GM12878 (cell line): ENCODE measurements around the gene SLC2A5. TPM values are rescaled to one million over a fixed set of nuclear protein-coding genes. Genes with fewer than 3 reads are reported as not detected.

ENCODE experiments used
- ATAC-seq: fragments of 200-7000 bp; cut with Tn5 transposase; 3 replicates; pipeline ENCODE4 v1.9.1; 2020; ENCODE audit warnings: mild to moderate bottlenecking, moderate library complexity
- BruUV-seq: library from RNA; stranded (reverse); fragments of 400-500 nt; replicated peaks from 2 replicates; lab custom pipeline; 2021; lab: Mats Ljungman, UMichigan
- CTCF ChIA-PET: fragments of 300-600 bp; sonication (Branson Sonifier 250); formaldehyde crosslinking; extraction: SDS; loops from one replicate; lab custom pipeline; 2021; ENCODE audit warnings: inconsistent platforms; lab: Yijun Ruan, JAX
- POLR2A ChIA-PET: fragments of 350-600 bp; formaldehyde crosslinking; extraction: SDS; loops from one replicate; lab custom pipeline; 2021; ENCODE audit warnings: inconsistent platforms; lab: Charles Lee
- RAD21 ChIA-PET: fragments of 300-600 bp; sonication (Branson Sonifier 250); formaldehyde crosslinking; loops from one replicate; lab custom pipeline; 2023; ENCODE audit warnings: antibody characterized with exemption; ENCODE audit not compliant: unreplicated experiment; lab: Charles Lee
- SMC1A ChIA-PET: fragments of 300-600 bp; sonication (Branson Sonifier 250); formaldehyde crosslinking; loops from one replicate; lab custom pipeline; 2023; ENCODE audit not compliant: unreplicated experiment, uncharacterized antibody; lab: Charles Lee
- DNase-seq: peaks from one replicate; pipeline ENCODE4 v3.0.0-alpha.2; 2011; ENCODE audit warnings: low read depth, low spot score
- FAIRE-seq: peaks from 3 replicates; lab custom pipeline; 2011; peaks lifted over from hg19 to GRCh38; lab: Jason Lieb, UNC
- H2AFZ ChIP-seq: 2 replicates; pipeline ENCODE4 v1.6.0; 2011; ENCODE audit warnings: low read depth, low read length, control low read depth; ENCODE audit not compliant: control insufficient read depth
- H3K27ac ChIP-seq: 2 replicates; pipeline ENCODE4 v1.5.1; 2011; ENCODE audit warnings: control low read depth; ENCODE audit not compliant: control insufficient read depth, insufficient read depth
- H3K27me3 ChIP-seq, 2 experiments: replicated peaks in 1 of 2; 2 replicates each; pipeline versions ENCODE4 v1.6.0 to v1.6.1; 2011; ENCODE audit warnings: low read length in 1 of 2; ENCODE audit not compliant: control insufficient read depth in 2 of 2, insufficient read depth in 2 of 2
- H3K36me3 ChIP-seq, 2 experiments: 2 replicates each; pipeline ENCODE4 v1.5.1; 2011; ENCODE audit warnings: low read length in 1 of 2; ENCODE audit not compliant: control insufficient read depth in 2 of 2, insufficient read depth in 2 of 2
- H3K4me1 ChIP-seq: 2 replicates; pipeline ENCODE4 v1.6.1; 2011; ENCODE audit warnings: mild to moderate bottlenecking, low read length, moderate library complexity, mixed read lengths; ENCODE audit not compliant: control insufficient read depth, insufficient read depth
- H3K4me2 ChIP-seq: 2 replicates; pipeline ENCODE4 v1.6.0; 2011; ENCODE audit warnings: control low read depth; ENCODE audit not compliant: control insufficient read depth, insufficient read depth
- H3K4me3 ChIP-seq: fragments of 200-600 bp; sonication (generic); 2 replicates; pipeline ENCODE4 v1.5.1; 2016
- H3K79me2 ChIP-seq: 2 replicates; pipeline ENCODE4 v1.6.0; 2011; ENCODE audit warnings: low read length; ENCODE audit not compliant: control insufficient read depth, insufficient read depth
- H3K9ac ChIP-seq: 2 replicates; pipeline ENCODE4 v1.8.0; 2011; ENCODE audit warnings: low read length, control low read depth, mixed read lengths; ENCODE audit not compliant: control insufficient read depth, insufficient read depth
- H3K9me3 ChIP-seq: replicated peaks from 3 replicates; pipeline ENCODE4 v1.5.1; 2011; ENCODE audit warnings: mild to moderate bottlenecking, low read length; ENCODE audit not compliant: control insufficient read depth, insufficient read depth
- H4K20me1 ChIP-seq: 2 replicates; pipeline ENCODE4 v1.6.0; 2011; ENCODE audit not compliant: control insufficient read depth, insufficient read depth
- ATF7 ChIP-seq: fragments of 450-650 bp; IDR thresholded peaks from 2 replicates; pipeline ENCODE4 v1.6.1; 2016; ENCODE audit warnings: low read depth, mild to moderate bottlenecking
- CEBPZ ChIP-seq: fragments of 150-350 bp; IDR thresholded peaks from 2 replicates; pipeline ENCODE4 v1.6.1; 2016; ENCODE audit warnings: low read depth, low read length
- GATAD2B ChIP-seq: fragments of 450-650 bp; conservative IDR thresholded peaks from 2 replicates; pipeline ENCODE4 v1.6.1; 2017; ENCODE audit warnings: low read depth, mild to moderate bottlenecking, moderate library complexity
- HDGF ChIP-seq: fragments of 450-650 bp; IDR thresholded peaks from 2 replicates; pipeline ENCODE4 v1.6.1; 2016; ENCODE audit warnings: antibody characterized with exemption
- PAX8 ChIP-seq: fragments of 450-650 bp; IDR thresholded peaks from 2 replicates; pipeline ENCODE4 v1.6.1; 2017; ENCODE audit warnings: mild to moderate bottlenecking, moderate library complexity
- SKIL ChIP-seq: fragments of 450-650 bp; IDR thresholded peaks from 2 replicates; pipeline ENCODE4 v1.6.1; 2017; ENCODE audit warnings: mild to moderate bottlenecking, low read depth, inconsistent platforms; ENCODE audit not compliant: poor library complexity, severe bottlenecking
- ZNF592 ChIP-seq: fragments of 450-650 bp; IDR thresholded peaks from 2 replicates; pipeline ENCODE4 v1.6.1; 2017; ENCODE audit warnings: mild to moderate bottlenecking, moderate library complexity
- ZNF622 ChIP-seq: fragments of 450-650 bp; IDR thresholded peaks from 2 replicates; pipeline ENCODE4 v1.6.1; 2017; ENCODE audit warnings: mild to moderate bottlenecking, inconsistent platforms
- ZZZ3 ChIP-seq: IDR thresholded peaks from 2 replicates; pipeline ENCODE4 v1.6.1; 2011; ENCODE audit warnings: low read depth; ENCODE audit not compliant: control insufficient read depth, insufficient read length
- WGBS: methylation state at CpG from one replicate; pipeline ENCODE4 v1.1.6; 2016; ENCODE audit warnings: low lambda C conversion rate; ENCODE audit not compliant: insufficient replicate concordance, insufficient coverage; ENCODE audit errors: missing lambda C conversion rate; 5-methylcytosine and 5-hydroxymethylcytosine counted together
- in situ Hi-C: fragments of 300-500 bp; cut with MboI; formaldehyde crosslinking; loops from 9 replicates; pipeline ENCODE4 v1.14.3; 2018; ENCODE audit warnings: mixed read lengths
- intact Hi-C: fragments of 100-400 bp; cut with micrococcal nuclease; formaldehyde crosslinking; loops from one replicate; pipeline ENCODE4 v1.14.2; 2022; ENCODE audit not compliant: unreplicated experiment
- polyA plus RNA-seq, 11 experiments: library from polyadenylated mRNA; depleted of rRNA in 4 of 11; unstranded in 6 of 11; stranded (reverse) in 5 of 11; fragments of >200 nt; fragmentation: Nextera tagmentation in 4 of 11; fragmentation: Illumina TruSeq in 1 of 11; extraction: Ambion mirVana in 4 of 11; extraction: Trizol in 1 of 11; gene quantifications; 1 replicate in 1 of 11; 2 replicates in 10 of 11; pipeline versions ENCODE4 v1.2.1 to v1.2.3, GENCODE V29; 2011 to 2016; ENCODE audit warnings: inconsistent platforms in 2 of 11, missing spikeins in 2 of 11, low read depth in 1 of 11
- total RNA-seq, 4 experiments: library from RNA; depleted of rRNA in 3 of 4; stranded (reverse); fragments of >200 nt in 3 of 4; fragmentation: Illumina TruSeq in 1 of 4; extraction: Trizol in 1 of 4; gene quantifications; 2 replicates each; pipeline versions ENCODE4 v1.2.1 to v1.2.3, GENCODE V29; 2013 to 2021

Gene SLC2A5
- total and polyA plus RNA-seq, 10 of the 15 experiments (the other 5 are each of a cell fraction or from before 2014, with no cell fraction given), result 4.5 to 76.6 (median 23.9) TPM

GRCh38 chr1:9118186-9118585 lies 48.8 kb upstream of the SLC2A5 start:
- POLR2A ChIA-PET, result interaction anchor here (0.8 to 1.1 kb wide), 3 partner anchors 12 to 47 kb away, joined by 3 to 4 read pairs (median 4); no protein-coding TSS in a partner anchor

More at GRCh38 chr1:9118186-9118585, 48.8 kb upstream of the SLC2A5 start:
- Histone ChIP-seq H3K79me2 (no peaks in the 10 kb centered on the region; the same call in 1 of the 2 replicates), H3K4me3 (no peak overlapping the region), H3K9ac (no peak overlapping the region), H3K27me3 (no peaks in the 10 kb centered on the region), H3K4me2 (no peak overlapping the region), H3K27ac (no peak overlapping the region), H3K36me3 (no peaks in the 10 kb centered on the region), H3K9me3 (no peaks in the 10 kb centered on the region), H2AFZ (no peak overlapping the region), H3K4me1 (peaks cover 37% of the 10 kb centered on the region), H4K20me1 (no peaks in the 10 kb centered on the region; the same call in 1 of the 2 replicates)
- intact Hi-C loops, result no loop called here
- ChIA-PET SMC1A (interaction anchor here (0.8 to 1.5 kb wide), 5 partner anchors 12 to 78 kb away, joined by 3 to 8 read pairs (median 3); no protein-coding TSS in a partner anchor), RAD21 (interaction anchor here (2.1 to 3.5 kb wide), 2 partner anchors 11 to 79 kb away, joined by 10 to 14 read pairs; partner anchors contain the start of gene GPR157), CTCF (interaction anchor here (0.5 to 7.9 kb wide), 8 partner anchors 12 to 309 kb away, joined by 3 to 46 read pairs (median 4); no protein-coding TSS in a partner anchor)
- FAIRE-seq (no peak), DNase-seq (no peak), ATAC-seq (no peak)
- TF ChIP-seq GATAD2B (no peak), PAX8 (no peak), ZNF592 (no peak), ATF7 (no peak), SKIL (no peak), ZZZ3 (no peak), ZNF622 (no peak), CEBPZ (no peak), HDGF (no peak)
- BruUV-seq, result no TSS peak
- in situ Hi-C loops, result no loop called here
- 90% methylated on average over 7 of the region's 7 CpGs for WGBS
